GM21528 (cell line): ENCODE measurements around the gene MAP2K3.
"Not testable (repeated sequence)": the region's sequence is repeated elsewhere in the genome, so short reads cannot be mapped to it uniquely, and the experiment has no call there.

Source experiments
- ATAC-seq: cut with Tn5 transposase; IDR thresholded peaks from one replicate; pipeline ENCODE4 v1.9.1; 2021; ENCODE audit warnings: mild to moderate bottlenecking, moderate library complexity; ENCODE audit not compliant: unreplicated experiment, low FRiP score

Gene MAP2K3

DNA sequence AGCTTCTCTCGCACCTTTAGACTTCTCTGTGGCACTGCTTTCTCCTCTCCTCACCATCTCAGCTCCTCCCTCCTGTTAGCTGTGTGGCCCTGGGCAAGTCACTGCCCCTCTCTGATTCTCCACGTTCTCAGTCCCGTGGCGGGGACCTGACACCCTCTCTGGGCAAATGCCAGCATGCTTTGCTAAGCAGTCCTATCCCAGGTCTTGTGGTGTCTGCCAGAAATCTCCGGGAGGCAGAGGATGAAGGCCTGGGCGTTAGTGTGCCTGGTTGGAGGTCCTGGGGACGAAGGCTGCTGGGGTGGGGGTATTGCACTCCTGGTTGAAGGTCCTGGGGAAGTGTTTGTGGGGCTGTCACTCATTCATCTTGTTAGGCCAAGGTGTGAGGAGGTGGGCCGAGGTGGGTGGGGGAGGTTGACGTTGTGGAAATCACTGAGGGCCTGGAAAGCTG lies 37.3 kb downstream of the MAP2K3 start:
- not testable (repeated sequence) for ATAC-seq

- not testable (repeated sequence) for ATAC-seq
These were observed 39.0 kb downstream of the MAP2K3 start for GRCh38 chr17:21323257-21324111.

DNA sequence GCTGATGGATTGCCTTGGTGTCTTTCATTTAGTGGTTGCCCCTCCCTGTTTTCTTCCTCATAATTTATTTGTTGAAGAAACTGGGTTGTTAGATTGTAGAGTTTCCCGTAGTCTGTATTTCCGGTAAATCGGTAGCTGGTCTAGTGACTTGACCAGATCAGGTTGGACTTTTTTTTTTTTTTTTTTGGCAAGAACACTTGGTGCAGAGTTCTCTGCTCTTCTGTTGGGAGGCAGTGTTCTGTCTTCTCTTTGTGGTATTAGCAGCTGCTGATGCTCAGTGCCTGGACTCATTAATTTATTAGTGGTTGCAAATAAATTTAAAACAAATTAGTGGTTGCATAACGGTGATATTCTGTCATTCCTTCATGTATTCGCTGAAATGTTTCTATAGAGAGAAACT lies 40.2 kb downstream of the MAP2K3 start:
- ATAC-seq, result not testable (repeated sequence)

DNA sequence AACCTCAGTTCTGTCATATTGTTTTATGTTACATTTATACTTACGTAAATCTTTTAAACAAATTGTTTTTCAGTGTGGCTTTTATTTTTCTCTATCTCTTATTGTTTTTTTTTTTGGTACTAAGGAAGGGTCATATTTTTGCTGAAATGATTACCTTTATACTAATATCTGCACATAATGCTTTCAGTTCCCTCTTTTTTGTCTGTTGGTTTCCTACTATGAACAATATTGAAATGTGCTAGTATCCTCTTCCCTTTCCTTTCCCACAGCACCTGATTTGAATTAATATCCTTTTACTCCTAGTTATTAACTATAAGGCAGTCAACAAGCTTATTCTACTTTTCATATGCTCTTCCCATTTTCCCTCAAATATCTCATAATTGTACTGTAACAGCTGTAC lies 43.4 kb downstream of the MAP2K3 start:
- ATAC-seq, result not testable (repeated sequence)

GRCh38 chr17:21328778-21329177 lies 44.3 kb downstream of the MAP2K3 start:
- not testable (repeated sequence) for ATAC-seq

DNA sequence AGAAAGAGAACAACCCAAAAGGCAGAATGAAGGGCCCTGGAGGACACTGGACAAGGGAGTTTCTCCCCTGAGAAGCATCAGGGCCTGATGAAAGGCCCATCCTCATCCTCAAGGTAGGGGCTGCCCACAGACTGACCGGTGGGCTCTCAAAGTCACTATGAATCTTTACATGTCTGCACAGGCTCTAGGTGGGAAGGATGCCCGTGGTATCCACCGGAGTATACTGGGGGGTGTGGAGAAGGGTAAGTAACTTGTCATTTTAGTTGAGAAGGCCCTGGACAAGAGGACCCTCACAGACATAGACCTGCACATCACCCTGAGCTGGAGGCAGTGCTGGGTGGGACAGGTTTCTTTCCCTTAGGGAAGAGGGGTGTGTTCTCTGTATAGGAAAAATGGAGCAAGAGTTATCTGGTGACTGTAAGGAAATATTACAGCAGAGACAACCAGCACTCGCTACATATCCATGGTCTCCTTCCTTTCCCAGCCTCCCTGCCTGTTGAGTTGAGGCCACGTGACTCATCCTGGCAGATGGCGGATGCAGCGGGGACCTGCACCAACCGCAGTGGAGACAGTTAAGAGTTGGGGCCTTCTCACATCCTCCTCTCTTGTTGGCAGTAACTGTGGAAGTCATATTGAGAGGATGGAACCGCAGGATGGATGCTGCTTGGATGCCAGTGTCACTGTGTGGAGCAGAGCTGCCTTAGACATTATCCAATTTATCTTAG lies 46.1 kb downstream of the MAP2K3 start:
- ATAC-seq, result no peak

GRCh38 chr17:21336541-21337294 lies 52.2 kb downstream of the MAP2K3 start:
- not testable (repeated sequence) for ATAC-seq

DNA sequence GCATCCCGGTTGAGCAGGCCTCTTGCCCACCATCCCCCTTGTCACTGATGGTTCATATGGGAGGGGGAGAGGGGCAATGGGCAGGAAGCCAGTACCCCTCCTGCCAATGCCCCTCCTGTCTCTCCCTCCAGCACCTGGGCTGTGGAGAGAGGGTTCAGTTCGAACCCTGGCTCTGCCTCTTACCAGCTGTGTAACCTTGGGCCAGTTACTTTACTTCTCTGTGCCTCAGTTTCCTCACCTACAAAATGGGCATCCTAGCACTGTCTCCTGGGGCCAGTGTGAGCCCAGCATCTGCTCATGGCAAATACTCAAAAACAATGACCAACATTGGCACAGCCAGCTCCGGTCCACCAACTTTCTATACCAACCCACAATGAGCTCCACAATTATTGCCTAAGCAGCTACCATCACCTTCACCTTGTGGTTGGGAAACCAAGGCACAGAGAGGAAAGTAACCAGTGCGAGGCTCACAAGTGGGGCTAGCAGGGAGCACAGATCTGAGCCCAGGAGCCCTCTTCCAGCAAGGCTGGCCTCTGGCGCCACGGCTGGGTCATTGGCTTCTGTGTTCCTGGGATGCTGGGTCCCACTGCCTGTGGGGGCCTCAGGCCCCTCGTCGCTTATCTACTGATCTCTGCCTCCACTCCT lies 53.6 kb downstream of the MAP2K3 start:
- ATAC-seq, result not testable (repeated sequence)

- ATAC-seq, result no peak
These were observed 54.5 kb downstream of the MAP2K3 start for GRCh38 chr17:21339011-21339410.

GRCh38 chr17:21339571-21339970 lies 55.1 kb downstream of the MAP2K3 start:
- ATAC-seq, result not testable (repeated sequence)

GRCh38 chr17:21340407-21340806 lies 55.9 kb downstream of the MAP2K3 start:
- ATAC-seq, result not testable (repeated sequence)

GRCh38 chr17:21341279-21341678 lies 56.8 kb downstream of the MAP2K3 start:
- ATAC-seq, result not testable (repeated sequence)

- ATAC-seq, result not testable (repeated sequence)
These were observed 57.5 kb downstream of the MAP2K3 start for GRCh38 chr17:21341925-21342540.

DNA sequence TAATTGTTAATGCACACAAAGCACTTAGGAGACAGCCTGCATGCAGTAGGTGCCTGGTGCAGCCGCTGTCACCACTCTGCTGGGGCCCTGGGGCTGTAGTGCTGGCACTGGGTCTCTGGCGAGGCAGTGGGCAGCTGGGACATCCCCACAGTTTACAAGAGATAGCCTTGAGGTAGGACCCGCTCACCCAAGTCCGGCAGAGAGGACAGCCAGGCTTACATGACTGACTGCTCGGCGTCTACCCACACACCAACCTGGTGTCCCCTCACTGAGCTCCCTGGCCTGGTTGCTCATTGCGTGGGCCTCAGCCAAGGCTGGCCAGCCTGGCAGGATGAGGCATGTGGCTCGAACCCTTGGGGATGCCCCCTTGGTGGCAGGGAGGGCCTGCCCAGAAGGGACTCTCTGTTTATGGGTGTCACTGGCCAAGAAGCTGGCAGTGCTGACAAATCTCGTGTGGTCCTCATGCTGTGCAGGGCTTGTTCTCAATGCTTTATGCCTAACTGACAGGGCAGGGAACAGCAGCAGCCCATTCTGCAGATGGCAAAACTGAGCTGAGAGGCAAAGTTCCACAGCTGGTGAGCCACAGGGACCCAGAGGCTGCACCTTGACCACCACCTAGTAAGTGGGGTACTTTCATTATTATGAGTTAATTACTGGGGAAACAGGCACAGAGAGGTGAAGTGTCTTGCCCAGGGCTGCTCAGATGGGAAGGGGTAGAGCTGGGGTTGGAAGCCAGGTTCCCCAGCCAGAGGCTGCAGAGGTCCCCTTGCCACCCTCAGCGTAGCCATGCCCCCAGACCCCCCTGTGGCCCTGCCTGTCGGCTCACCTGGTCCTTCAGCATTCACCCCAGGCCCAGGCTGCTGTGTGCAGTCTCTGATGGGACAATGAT lies 58.8 kb downstream of the MAP2K3 start:
- not testable (repeated sequence) for ATAC-seq

DNA sequence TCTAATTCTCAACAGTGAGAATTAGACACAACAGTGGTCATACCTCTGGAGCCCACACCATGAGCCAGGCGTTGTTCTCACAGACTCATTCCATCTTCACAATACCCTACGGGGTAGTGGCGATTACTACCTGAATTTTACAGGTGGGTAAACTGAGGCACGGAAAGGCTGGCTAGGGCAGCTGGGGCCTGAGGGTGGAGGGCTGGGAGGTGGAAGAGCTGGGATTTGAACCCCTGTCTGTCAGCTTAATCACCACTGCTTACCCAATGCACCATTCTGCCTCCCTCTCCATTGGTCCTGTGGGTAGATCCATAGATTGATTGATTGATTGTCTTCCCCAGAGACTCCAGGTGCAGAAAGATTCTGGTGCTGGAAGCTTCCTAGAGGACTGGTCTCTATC lies 60.3 kb downstream of the MAP2K3 start:
- ATAC-seq, result not testable (repeated sequence)

- no peak for ATAC-seq
These were observed 60.7 kb downstream of the MAP2K3 start for GRCh38 chr17:21345236-21345635.

DNA sequence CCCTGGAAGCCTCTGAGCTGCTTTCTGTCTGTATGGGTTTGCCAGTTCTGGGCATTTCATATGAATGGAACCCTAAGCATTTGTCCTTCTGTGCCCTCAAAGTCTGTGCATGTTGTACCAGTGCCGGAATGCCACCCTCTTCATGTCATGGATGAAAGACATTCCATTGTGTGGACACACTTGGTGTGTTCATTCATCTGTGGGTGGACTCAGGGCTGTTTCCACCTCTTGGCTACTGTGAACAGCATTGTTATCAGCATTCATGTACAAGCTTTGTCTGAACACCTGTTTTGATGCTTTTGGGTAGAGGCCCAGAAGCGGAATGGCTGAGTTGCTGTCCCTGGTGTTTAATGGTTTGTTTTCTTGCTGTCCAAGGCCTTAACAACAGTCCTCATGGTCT lies 61.6 kb downstream of the MAP2K3 start:
- not testable (repeated sequence) for ATAC-seq

- ATAC-seq, result not testable (repeated sequence)
These were observed 62.2 kb downstream of the MAP2K3 start for GRCh38 chr17:21346651-21347250.
